Liver (tissue), 3 donors: ENCODE measurements around the gene PRR36.

Experiments
- ATF3 ChIP-seq: IDR thresholded peaks from 2 replicates; pipeline ENCODE4 v1.6.1; 2016; ENCODE audit warnings: antibody characterized with exemption
- EGR1 ChIP-seq, 2 donors: IDR thresholded peaks; 2 replicates each; pipeline ENCODE4 v1.6.1; 2016 to 2018; ENCODE audit warnings: antibody characterized with exemption in 2 of 2, low read depth in 2 of 2
- FOXA1 ChIP-seq: IDR thresholded peaks from 2 replicates; pipeline ENCODE4 v1.6.1; 2016; ENCODE audit warnings: antibody characterized with exemption
- GABPA ChIP-seq, 2 donors: IDR thresholded peaks in 1 of 2; conservative IDR thresholded peaks in 1 of 2; 2 replicates each; pipeline ENCODE4 v1.6.1; 2016; ENCODE audit warnings: antibody characterized with exemption in 2 of 2, mild to moderate bottlenecking in 1 of 2, moderate library complexity in 1 of 2
- HNF4G ChIP-seq: IDR thresholded peaks from 2 replicates; pipeline ENCODE4 v1.6.1; 2016; ENCODE audit warnings: antibody characterized with exemption
- JUND ChIP-seq, 2 donors: IDR thresholded peaks; 2 replicates each; pipeline ENCODE4 v1.6.1; 2016; ENCODE audit warnings: antibody characterized with exemption in 2 of 2
- RAD21 ChIP-seq, 2 donors: IDR thresholded peaks; 2 replicates each; pipeline ENCODE4 v1.6.1; 2016; ENCODE audit warnings: antibody characterized with exemption in 2 of 2, mild to moderate bottlenecking in 2 of 2
- REST ChIP-seq: IDR thresholded peaks from 2 replicates; pipeline ENCODE4 v1.6.1; 2016; ENCODE audit warnings: antibody characterized with exemption, mild to moderate bottlenecking
- RXRA ChIP-seq, 2 donors: IDR thresholded peaks; 2 replicates each; pipeline ENCODE4 v1.6.1; 2017 to 2018; ENCODE audit warnings: antibody characterized with exemption in 2 of 2, mild to moderate bottlenecking in 1 of 2
- SP1 ChIP-seq: IDR thresholded peaks from 2 replicates; pipeline ENCODE4 v1.6.1; 2018; ENCODE audit warnings: antibody characterized with exemption, mild to moderate bottlenecking
- TAF1 ChIP-seq: conservative IDR thresholded peaks from 2 replicates; pipeline ENCODE4 v1.6.1; 2016; ENCODE audit warnings: antibody characterized with exemption, mild to moderate bottlenecking
- YY1 ChIP-seq: IDR thresholded peaks from 2 replicates; pipeline ENCODE4 v1.6.1; 2016; ENCODE audit warnings: antibody characterized with exemption, mild to moderate bottlenecking
- TF ChIP-seq, protein P1 (sequence below): fragments of 150-350 bp; IDR thresholded peaks from 2 replicates; pipeline ENCODE4 v1.5.1; 2017; ENCODE audit warnings: improper control_type of control experiment, low read depth, low read length; ENCODE audit not compliant: missing input control
- TF ChIP-seq, protein P2 (sequence below): IDR thresholded peaks from 2 replicates; pipeline ENCODE4 v1.6.1; 2016; ENCODE audit warnings: antibody characterized with exemption
- donor health status: healthy.
- donor health status: healthy.

GRCh38 chr19:7858109-7858770 is 15.9 kb downstream of the PRR36 start:
- no peak for TF ChIP-seq TAF1
- TF ChIP-seq, protein P1, sequence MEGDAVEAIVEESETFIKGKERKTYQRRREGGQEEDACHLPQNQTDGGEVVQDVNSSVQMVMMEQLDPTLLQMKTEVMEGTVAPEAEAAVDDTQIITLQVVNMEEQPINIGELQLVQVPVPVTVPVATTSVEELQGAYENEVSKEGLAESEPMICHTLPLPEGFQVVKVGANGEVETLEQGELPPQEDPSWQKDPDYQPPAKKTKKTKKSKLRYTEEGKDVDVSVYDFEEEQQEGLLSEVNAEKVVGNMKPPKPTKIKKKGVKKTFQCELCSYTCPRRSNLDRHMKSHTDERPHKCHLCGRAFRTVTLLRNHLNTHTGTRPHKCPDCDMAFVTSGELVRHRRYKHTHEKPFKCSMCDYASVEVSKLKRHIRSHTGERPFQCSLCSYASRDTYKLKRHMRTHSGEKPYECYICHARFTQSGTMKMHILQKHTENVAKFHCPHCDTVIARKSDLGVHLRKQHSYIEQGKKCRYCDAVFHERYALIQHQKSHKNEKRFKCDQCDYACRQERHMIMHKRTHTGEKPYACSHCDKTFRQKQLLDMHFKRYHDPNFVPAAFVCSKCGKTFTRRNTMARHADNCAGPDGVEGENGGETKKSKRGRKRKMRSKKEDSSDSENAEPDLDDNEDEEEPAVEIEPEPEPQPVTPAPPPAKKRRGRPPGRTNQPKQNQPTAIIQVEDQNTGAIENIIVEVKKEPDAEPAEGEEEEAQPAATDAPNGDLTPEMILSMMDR: no peak
- no peak for TF ChIP-seq SP1
- no peak for TF ChIP-seq ATF3
- TF ChIP-seq JUND (IDR thresholded peaks at IDR 0.05): no peak
- no peak for TF ChIP-seq REST
- TF ChIP-seq RAD21 (IDR thresholded peaks at IDR 0.05): no peak
- no peak for TF ChIP-seq EGR1 (IDR thresholded peaks at IDR 0.05; ENCODE audit: low read depth in 2 of 2)
- TF ChIP-seq, protein P2, sequence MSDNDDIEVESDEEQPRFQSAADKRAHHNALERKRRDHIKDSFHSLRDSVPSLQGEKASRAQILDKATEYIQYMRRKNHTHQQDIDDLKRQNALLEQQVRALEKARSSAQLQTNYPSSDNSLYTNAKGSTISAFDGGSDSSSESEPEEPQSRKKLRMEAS: no peak
- no peak for TF ChIP-seq GABPA (IDR thresholded peaks at IDR 0.05 in 1 of 2, conservative IDR thresholded peaks at IDR 0.05 in 1 of 2)
- no peak for TF ChIP-seq YY1
- no peak for TF ChIP-seq HNF4G
- TF ChIP-seq RXRA (IDR thresholded peaks at IDR 0.05): no peak
- TF ChIP-seq FOXA1: no peak
